Transverse colon (tissue), 4 donors: ENCODE measurements around the gene DIAPH3. TPM values are rescaled to one million over a fixed set of nuclear protein-coding genes. Genes with fewer than 3 reads are reported as not detected.
"Not testable (repeated sequence)": the region's sequence is repeated elsewhere in the genome, so short reads cannot be mapped to it uniquely, and the experiment has no call there.

Source experiments
- DNase-seq: peaks from one replicate; pipeline ENCODE4 v3.0.0-alpha.2; 2019
- H3K27ac ChIP-seq, 4 donors: fragments of 200-600 bp; sonication (generic); 2 replicates each; pipeline ENCODE4 v1.5.1; 2016 to 2018; ENCODE audit warnings: inconsistent platforms in 4 of 4
- H3K27me3 ChIP-seq: fragments of 200-600 bp; sonication (generic); 2 replicates; pipeline ENCODE4 v1.5.1; 2017; ENCODE audit warnings: inconsistent platforms
- H3K36me3 ChIP-seq, 4 donors: fragments of 200-600 bp; sonication (generic); 2 replicates each; pipeline ENCODE4 v1.5.1; 2017 to 2019; ENCODE audit warnings: inconsistent platforms in 4 of 4
- H3K4me1 ChIP-seq, 4 donors: fragments of 200-600 bp; sonication (generic); 2 replicates each; pipeline ENCODE4 v1.5.1; 2017 to 2020; ENCODE audit warnings: inconsistent platforms in 4 of 4
- H3K4me3 ChIP-seq, 4 donors: fragments of 200-600 bp; sonication (generic); 1 replicate in 1 of 4; 2 replicates in 3 of 4; pipeline versions ENCODE4 v1.5.1 to v1.6.1; 2017 to 2019; ENCODE audit warnings: inconsistent platforms in 4 of 4
- H3K9me3 ChIP-seq, 2 donors: fragments of 200-600 bp; sonication (generic); 2 replicates each; pipeline ENCODE4 v1.5.1; 2017 to 2019; ENCODE audit warnings: inconsistent platforms in 2 of 2
- CTCF ChIP-seq, 5 experiments: fragments of 200-600 bp in 3 of 5; fragments of 450-650 bp in 2 of 5; sonication (generic) in 3 of 5; IDR thresholded peaks; 1 replicate in 2 of 5; 2 replicates in 3 of 5; pipeline ENCODE4 v1.5.1; 2016 to 2017; ENCODE audit warnings: antibody characterized with exemption in 5 of 5, inconsistent platforms in 3 of 5, mild to moderate bottlenecking in 2 of 5, moderate library complexity in 1 of 5
- EP300 ChIP-seq: sonication (generic); formaldehyde crosslinking; IDR thresholded peaks from one replicate; pipeline ENCODE4 v1.6.1; 2017; ENCODE audit warnings: antibody characterized with exemption, low read depth
- POLR2A ChIP-seq: fragments of 450-650 bp; IDR thresholded peaks from one replicate; pipeline ENCODE4 v1.6.1; 2016; ENCODE audit warnings: antibody characterized with exemption, mild to moderate bottlenecking, moderate library complexity
- POLR2AphosphoS5 ChIP-seq, 3 donors: sonication (generic); formaldehyde crosslinking; IDR thresholded peaks; one replicate each; pipeline ENCODE4 v1.6.1; 2016; ENCODE audit warnings: antibody characterized with exemption in 3 of 3
- WGBS, 2 donors: methylation state at CpG; one replicate each; pipeline ENCODE4 v1.1.5; 2018; ENCODE audit warnings: low coverage in 1 of 2; 5-methylcytosine and 5-hydroxymethylcytosine counted together
- in situ Hi-C, 4 donors: fragments of 200-750 bp; cut with MboI; loops; one replicate each; pipeline versions ENCODE4 v1.15.0 to v1.15.1; 2017; ENCODE audit warnings: low sequenced_read_pairs in 3 of 4, low pct_ligation_motif_present in 1 of 4, low pct_unique_long_range_greater_than_20kb in 1 of 4
- intact Hi-C: fragments of 100-400 bp; cut with DNase I; formaldehyde crosslinking; loops from one replicate; pipeline ENCODE4 v1.15.1; 2023; ENCODE audit warnings: low total_unique reads
- total RNA-seq, 4 donors: library from RNA; depleted of rRNA; stranded (reverse); fragments of >200 nt; gene quantifications; one replicate each; pipeline ENCODE4 v1.1.0, GENCODE V29; 2016

The DIAPH3 gene
- total RNA-seq, 4 donors from 2014 or later, result 0.95 to 1.6 (median 1.2) TPM

GRCh38 chr13:60091573-60091972, 72.2 kb downstream of the DIAPH3 start:
- Histone ChIP-seq H3K27ac (no peak overlapping the region), H3K4me1 (peaks cover 0 to 3% (median 0%) of the 10 kb centered on the region in 4 donors), H3K36me3 (no peaks in the 10 kb centered on the region), H3K4me3 (no peak overlapping the region), H3K27me3 (no peaks in the 10 kb centered on the region), H3K9me3 (no peaks in the 10 kb centered on the region)
- DNase-seq, result no peak
- in situ Hi-C loops (no loop called here), intact Hi-C loops (no loop called here)
- TF ChIP-seq EP300 (no peak), POLR2A (no peak), CTCF (IDR thresholded peaks at IDR 0.05) (no peak), POLR2AphosphoS5 (IDR thresholded peaks at IDR 0.05) (no peak)
- 93 to 94% methylated on average over 2 of the region's 2 CpGs for WGBS, 2 donors

GRCh38 chr13:60090574-60090973, 73.2 kb downstream of the DIAPH3 start:
- TF ChIP-seq EP300 (no peak), POLR2AphosphoS5 (IDR thresholded peaks at IDR 0.05) (no peak), CTCF (IDR thresholded peaks at IDR 0.05) (no peak), POLR2A (no peak)
- Histone ChIP-seq H3K4me3 (no peak overlapping the region), H3K36me3 (no peaks in the 10 kb centered on the region), H3K9me3 (no peaks in the 10 kb centered on the region), H3K27me3 (no peaks in the 10 kb centered on the region), H3K27ac (no peak overlapping the region), H3K4me1 (peaks cover 0 to 3% (median 0%) of the 10 kb centered on the region in 4 donors)
- intact Hi-C loops (no loop called here), in situ Hi-C loops (no loop called here)
- DNase-seq, result no peak

GRCh38 chr13:60083780-60084179, 79.9 kb downstream of the DIAPH3 start:
- H3K36me3 ChIP-seq, in situ Hi-C loops, DNase-seq, H3K4me3 ChIP-seq, H3K27me3 ChIP-seq, H3K27ac ChIP-seq, H3K9me3 ChIP-seq, intact Hi-C loops, H3K4me1 ChIP-seq: not testable (repeated sequence)
- 87 to 90% methylated on average over 2 of the region's 2 CpGs for WGBS, 2 donors

- H3K36me3 ChIP-seq, result no peaks in the 10 kb centered on the region
- H3K27ac ChIP-seq, result no peak overlapping the region
- in situ Hi-C loops (no loop called here), intact Hi-C loops (no loop called here)
- 100% methylated on average over 1 of the region's 1 CpG for WGBS, 2 donors
- no peaks in the 10 kb centered on the region for H3K9me3 ChIP-seq
- no peaks in the 10 kb centered on the region for H3K4me1 ChIP-seq
- no peak for DNase-seq
- no peak for TF ChIP-seq EP300
- no peak for TF ChIP-seq POLR2AphosphoS5 (IDR thresholded peaks at IDR 0.05)
- TF ChIP-seq POLR2A, result no peak
- no peak overlapping the region for H3K4me3 ChIP-seq
- H3K27me3 ChIP-seq, result no peaks in the 10 kb centered on the region
Measured at GRCh38 chr13:60080850-60081249, 82.9 kb downstream of the DIAPH3 start.

GRCh38 chr13:60078226-60078625, 85.5 kb downstream of the DIAPH3 start:
- DNase-seq, result no peak
- H3K9me3 ChIP-seq, result no peaks in the 10 kb centered on the region
- no peak overlapping the region for H3K27ac ChIP-seq
- WGBS, 2 donors, result 97% methylated on average over 1 of the region's 1 CpG; no CpG with 5 or more reads in 1 of the 2 donors
- in situ Hi-C loops (no loop called here), intact Hi-C loops (no loop called here)
- no peaks in the 10 kb centered on the region for H3K36me3 ChIP-seq
- H3K4me3 ChIP-seq, result no peak overlapping the region
- H3K27me3 ChIP-seq, result no peaks in the 10 kb centered on the region
- no peak for TF ChIP-seq POLR2AphosphoS5 (IDR thresholded peaks at IDR 0.05)
- TF ChIP-seq CTCF (IDR thresholded peaks at IDR 0.05), result no peak
- no peak for TF ChIP-seq EP300
- no peak for TF ChIP-seq POLR2A
- H3K4me1 ChIP-seq, result no peaks in the 10 kb centered on the region
